Measurements from ENCODE around the gene NPIPA5. TPM values are rescaled to one million over a fixed set of nuclear protein-coding genes. Genes with fewer than 3 reads are reported as not detected.
A peak's percentile ranks its signal among the peaks of the same experiment; 100 is the strongest.
"Not testable (repeated sequence)": the region's sequence is repeated elsewhere in the genome, so short reads cannot be mapped to it uniquely, and the experiment has no call there.

NPIPA5 gene
- total RNA-seq, 4 donors from 2014 or later, result 10.4 to 35.5 (median 17.5) TPM

DNA sequence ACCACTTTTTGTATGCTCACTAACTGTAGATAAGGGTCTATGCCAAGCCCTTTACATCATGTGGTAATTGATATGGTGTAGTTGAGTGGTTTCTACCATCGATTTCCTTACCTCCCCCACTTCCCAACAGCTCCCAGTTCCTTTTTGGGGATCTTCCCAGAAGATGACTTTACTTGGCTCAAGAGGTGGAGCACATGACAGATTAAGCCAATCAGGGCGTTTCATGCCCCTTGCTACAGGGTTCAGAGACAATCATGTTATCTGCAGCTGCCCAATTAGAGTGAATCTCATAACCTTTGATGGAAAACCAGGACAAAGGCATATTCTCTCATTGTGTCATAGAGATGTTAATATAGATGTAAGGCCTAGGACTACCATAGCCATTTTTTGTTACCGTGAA, 40.1 kb upstream of the NPIPA5 start:
- no peak for TF ChIP-seq POLR2A (IDR thresholded peaks at IDR 0.05; ENCODE audit: low read depth)
- TF ChIP-seq, protein P1, sequence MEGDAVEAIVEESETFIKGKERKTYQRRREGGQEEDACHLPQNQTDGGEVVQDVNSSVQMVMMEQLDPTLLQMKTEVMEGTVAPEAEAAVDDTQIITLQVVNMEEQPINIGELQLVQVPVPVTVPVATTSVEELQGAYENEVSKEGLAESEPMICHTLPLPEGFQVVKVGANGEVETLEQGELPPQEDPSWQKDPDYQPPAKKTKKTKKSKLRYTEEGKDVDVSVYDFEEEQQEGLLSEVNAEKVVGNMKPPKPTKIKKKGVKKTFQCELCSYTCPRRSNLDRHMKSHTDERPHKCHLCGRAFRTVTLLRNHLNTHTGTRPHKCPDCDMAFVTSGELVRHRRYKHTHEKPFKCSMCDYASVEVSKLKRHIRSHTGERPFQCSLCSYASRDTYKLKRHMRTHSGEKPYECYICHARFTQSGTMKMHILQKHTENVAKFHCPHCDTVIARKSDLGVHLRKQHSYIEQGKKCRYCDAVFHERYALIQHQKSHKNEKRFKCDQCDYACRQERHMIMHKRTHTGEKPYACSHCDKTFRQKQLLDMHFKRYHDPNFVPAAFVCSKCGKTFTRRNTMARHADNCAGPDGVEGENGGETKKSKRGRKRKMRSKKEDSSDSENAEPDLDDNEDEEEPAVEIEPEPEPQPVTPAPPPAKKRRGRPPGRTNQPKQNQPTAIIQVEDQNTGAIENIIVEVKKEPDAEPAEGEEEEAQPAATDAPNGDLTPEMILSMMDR (IDR thresholded peaks at IDR 0.05), result no peak
- no peak for TF ChIP-seq EP300 (IDR thresholded peaks at IDR 0.05)
- no peak for TF ChIP-seq POLR2AphosphoS5 (IDR thresholded peaks at IDR 0.05)
- no peak for DNase-seq (ENCODE audit: extremely low spot score)
- Histone ChIP-seq H3K27me3 (no peaks in the 10 kb centered on the region), H3K36me3 (no peaks in the 10 kb centered on the region), H3K9me3 (no peaks in the 10 kb centered on the region), H3K4me3 (no peak overlapping the region), H3K27ac (replicated peaks in 1 of 4) (no peak overlapping the region), H3K4me1 (no peaks in the 10 kb centered on the region)
- WGBS, result 79% methylated on average over 3 of the region's 3 CpGs
- intact Hi-C loops (cut with DNase I), result no loop called here

DNA sequence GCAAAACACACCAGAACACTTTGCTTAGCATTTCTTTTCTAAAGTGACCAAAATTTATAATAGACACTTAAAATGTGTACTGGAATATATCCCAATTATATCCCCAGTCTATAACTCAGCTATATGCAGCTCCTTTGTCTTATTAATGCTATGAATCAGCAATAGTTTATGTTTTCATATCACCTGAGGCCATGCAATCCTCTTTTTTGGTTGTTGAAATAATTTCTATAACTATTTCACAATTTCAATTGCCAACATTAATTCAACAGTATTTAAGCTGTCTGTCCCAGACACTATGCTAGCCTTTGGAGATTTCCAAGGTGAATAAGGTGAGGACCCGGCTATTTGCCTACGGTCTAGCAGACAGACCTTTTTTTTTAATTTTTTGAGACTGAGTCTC, 39.1 kb upstream of the NPIPA5 start:
- H3K27ac ChIP-seq (replicated peaks in 1 of 4), result no peak overlapping the region
- no peaks in the 10 kb centered on the region for H3K36me3 ChIP-seq
- no peaks in the 10 kb centered on the region for H3K4me1 ChIP-seq
- H3K27me3 ChIP-seq, result no peaks in the 10 kb centered on the region
- intact Hi-C loops (cut with DNase I), result no loop called here
- WGBS, result 98% methylated on average over 2 of the region's 2 CpGs
- TF ChIP-seq, protein P1 (IDR thresholded peaks at IDR 0.05), result no peak
- no peak for TF ChIP-seq EP300 (IDR thresholded peaks at IDR 0.05)
- no peak for TF ChIP-seq POLR2A (IDR thresholded peaks at IDR 0.05; ENCODE audit: low read depth)
- no peak for TF ChIP-seq POLR2AphosphoS5 (IDR thresholded peaks at IDR 0.05)
- DNase-seq (ENCODE audit: extremely low spot score), result no peak
- no peaks in the 10 kb centered on the region for H3K9me3 ChIP-seq
- H3K4me3 ChIP-seq, result no peak overlapping the region

DNA sequence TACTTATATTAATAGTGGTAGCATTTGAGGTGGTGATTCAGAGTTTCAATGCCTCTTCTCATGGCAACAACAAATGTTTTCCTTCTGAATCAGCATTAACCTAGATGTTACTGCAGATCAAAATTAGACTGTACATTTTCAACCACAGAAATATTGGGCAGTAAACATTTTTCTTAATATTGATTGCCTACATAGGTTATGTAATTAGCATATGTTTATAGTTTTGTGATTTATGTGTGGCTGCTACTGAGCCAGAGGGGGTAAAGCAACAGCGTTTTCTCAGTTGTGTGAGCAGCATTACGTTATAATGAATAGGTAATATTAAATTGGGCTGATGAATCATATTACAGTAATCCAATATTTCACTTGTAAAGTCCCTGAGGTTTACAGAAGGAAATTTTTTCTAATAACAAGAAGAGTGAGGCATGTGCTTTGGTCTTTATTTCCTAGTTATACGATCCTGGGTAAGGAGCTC, 37.5 kb upstream of the NPIPA5 start:
- H3K4me1 ChIP-seq, result no peaks in the 10 kb centered on the region
- no peak overlapping the region for H3K4me3 ChIP-seq
- no peaks in the 10 kb centered on the region for H3K27me3 ChIP-seq
- H3K9me3 ChIP-seq, result no peaks in the 10 kb centered on the region
- DNase-seq (ENCODE audit: extremely low spot score), result no peak
- intact Hi-C loops (cut with DNase I), result no loop called here
- WGBS, result 53% methylated on average over 3 of the region's 3 CpGs
- TF ChIP-seq EP300 (IDR thresholded peaks at IDR 0.05) (no peak), POLR2AphosphoS5 (IDR thresholded peaks at IDR 0.05) (no peak), POLR2A (IDR thresholded peaks at IDR 0.05; ENCODE audit: low read depth) (no peak)
- TF ChIP-seq, protein P1 (IDR thresholded peaks at IDR 0.05), result no peak
- no peak overlapping the region for H3K27ac ChIP-seq (replicated peaks in 1 of 4)
- H3K36me3 ChIP-seq, result no peaks in the 10 kb centered on the region

DNA sequence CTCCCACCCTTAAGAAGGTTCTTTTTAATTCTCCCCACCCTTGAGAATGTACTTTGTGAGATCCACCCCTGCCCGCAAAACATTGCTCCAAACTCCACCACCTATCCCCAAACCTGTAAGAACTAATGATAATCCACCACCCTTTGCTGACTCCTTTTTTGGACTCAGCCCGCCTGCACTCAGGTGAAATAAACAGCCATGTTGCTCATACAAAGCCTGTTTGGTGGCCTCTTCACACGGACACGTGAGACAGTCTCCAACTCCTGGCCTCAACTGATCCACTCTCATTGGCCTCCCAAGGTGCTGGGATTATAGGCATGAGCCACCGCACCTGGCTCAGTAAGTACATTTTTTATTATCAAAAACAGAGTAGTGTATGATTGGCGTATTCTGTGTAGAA, 31.4 kb upstream of the NPIPA5 start:
- H3K4me3 ChIP-seq; H3K4me1 ChIP-seq; H3K27me3 ChIP-seq; intact Hi-C loops (cut with DNase I); DNase-seq (ENCODE audit: extremely low spot score); H3K27ac ChIP-seq (replicated peaks in 1 of 4); H3K36me3 ChIP-seq; H3K9me3 ChIP-seq: not testable (repeated sequence)
- WGBS, result 97% methylated on average over 6 of the region's 6 CpGs

DNA sequence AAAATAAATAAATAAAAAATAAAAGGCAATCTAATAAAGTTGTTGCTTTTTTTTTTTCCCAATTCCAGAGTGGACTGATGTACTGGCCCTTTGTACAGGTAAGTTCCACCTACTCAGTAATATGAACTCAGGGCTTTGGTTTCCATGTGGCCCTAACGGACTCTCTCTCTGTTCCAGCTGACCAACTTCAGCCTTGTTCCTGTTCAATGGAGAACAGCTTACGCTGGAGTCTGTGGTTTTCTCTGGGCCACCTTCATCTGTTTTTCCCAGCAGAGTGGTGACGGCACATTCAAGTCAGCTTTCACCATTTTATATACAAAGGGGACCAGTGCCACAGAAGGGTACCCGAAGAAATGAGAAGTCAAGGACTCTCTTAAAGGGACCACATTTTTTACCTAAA, 29.7 kb upstream of the NPIPA5 start:
- Histone ChIP-seq H3K4me1 (peaks cover 0 to 14% (median 3%) of the 10 kb centered on the region in 4 donors), H3K36me3 (peaks cover 0 to 17% (median 0%) of the 10 kb centered on the region in 4 donors)
- DNase-seq (ENCODE audit: extremely low spot score); H3K27ac ChIP-seq (replicated peaks in 1 of 4); H3K27me3 ChIP-seq; intact Hi-C loops (cut with DNase I); H3K9me3 ChIP-seq; H3K4me3 ChIP-seq: not testable (repeated sequence)
- WGBS, result 91% methylated on average over 4 of the region's 4 CpGs

DNA sequence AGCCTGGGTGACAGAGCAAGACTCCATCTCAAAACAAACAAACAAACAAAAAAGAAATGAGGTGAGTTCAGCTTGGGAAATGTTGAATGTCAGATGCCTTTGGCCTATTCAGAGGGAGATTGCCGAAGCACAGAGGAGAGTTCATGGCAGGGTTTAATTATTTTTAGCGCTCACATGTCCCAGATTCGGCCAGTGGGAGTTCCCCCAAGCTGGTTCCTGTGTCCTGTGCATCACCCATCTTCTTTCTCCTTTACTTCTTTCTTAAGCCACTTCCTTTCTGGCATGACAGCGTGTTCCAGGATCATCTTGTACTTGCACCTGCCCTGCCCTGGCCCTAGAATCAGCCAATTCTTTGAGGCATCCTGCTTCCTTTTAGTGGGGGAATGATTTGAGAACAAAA, 26.7 kb upstream of the NPIPA5 start:
- H3K27me3 ChIP-seq, result no peaks in the 10 kb centered on the region
- intact Hi-C loops (cut with DNase I), result no loop called here
- no peak overlapping the region for H3K4me3 ChIP-seq
- H3K9me3 ChIP-seq, result no peaks in the 10 kb centered on the region
- no peak for TF ChIP-seq POLR2AphosphoS5 (IDR thresholded peaks at IDR 0.05)
- TF ChIP-seq, protein P1 (IDR thresholded peaks at IDR 0.05), result no peak
- TF ChIP-seq EP300 (IDR thresholded peaks at IDR 0.05), result no peak
- TF ChIP-seq POLR2A (IDR thresholded peaks at IDR 0.05; ENCODE audit: low read depth), result no peak
- peak; percentile 92 for DNase-seq (ENCODE audit: extremely low spot score)
- peaks cover 0 to 14% (median 3%) of the 10 kb centered on the region in 4 donors for H3K4me1 ChIP-seq
- peak overlapping the region in 3 of 4 donors; percentile 9 to 63 (median 13) for H3K27ac ChIP-seq (replicated peaks in 1 of 4)
- peaks cover 0 to 34% (median 0%) of the 10 kb centered on the region in 4 donors for H3K36me3 ChIP-seq
- 62% methylated on average over 4 of the region's 4 CpGs for whole genome bisulfite sequencing

DNA sequence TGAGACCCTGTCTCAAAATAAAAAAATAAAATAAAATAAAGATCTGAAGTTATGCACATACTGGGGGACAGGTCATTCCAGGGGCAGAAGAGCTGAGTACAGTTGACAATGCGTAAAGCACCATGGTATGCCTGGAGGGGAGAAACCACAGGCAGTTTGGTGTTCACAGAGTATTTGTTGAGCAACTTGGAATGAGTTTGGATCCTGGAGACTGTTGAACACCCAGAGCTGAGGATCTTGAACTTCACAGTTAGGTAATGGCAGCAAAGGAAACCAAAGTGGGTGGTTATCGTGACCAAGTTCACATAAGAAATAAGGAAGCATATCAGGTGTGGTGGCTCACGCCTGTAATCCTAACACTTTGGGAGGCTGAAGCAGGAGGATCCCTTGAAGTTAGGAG, 26.0 kb upstream of the NPIPA5 start:
- intact Hi-C loops (cut with DNase I); H3K4me3 ChIP-seq; H3K27me3 ChIP-seq; DNase-seq (ENCODE audit: extremely low spot score); H3K9me3 ChIP-seq: not testable (repeated sequence)
- Histone ChIP-seq H3K27ac (replicated peaks in 1 of 4) (peak overlapping the region in 2 of 4 donors; percentile 13 to 63), H3K4me1 (peaks cover 0 to 14% (median 3%) of the 10 kb centered on the region in 4 donors), H3K36me3 (peaks cover 0 to 29% (median 0%) of the 10 kb centered on the region in 4 donors)
- WGBS, result 88% methylated on average over 3 of the region's 3 CpGs
